ENCODE data around the gene ZNF678. TPM values are rescaled to one million over a fixed set of nuclear protein-coding genes. Genes with fewer than 3 reads are reported as not detected.

Gene ZNF678
- total RNA-seq, 2 donors from 2014 or later, result 7.1 to 10.6 TPM

GRCh38 chr1:227543283-227544066, 19.9 kb upstream of the ZNF678 start:
- Histone ChIP-seq H3K4me1 (ENCODE audit: control insufficient read depth in 1 of 2, low read depth in 2 of 2) (peaks cover 0 to 15% of the 10 kb centered on the region in 2 donors), H3K27me3 (replicated peaks; ENCODE audit: insufficient read depth) (no peaks in the 10 kb centered on the region), H3K27ac (no peak overlapping the region), H3K36me3 (no peaks in the 10 kb centered on the region), H3K4me3 (no peak overlapping the region), H3K9me3 (no peaks in the 10 kb centered on the region)
- ATAC-seq (ENCODE audit: insufficient number of reproducible peaks, low FRiP score, low read depth) (no peak), DNase-seq (ENCODE audit: low spot score) (no peak)
- TF ChIP-seq, protein P1, sequence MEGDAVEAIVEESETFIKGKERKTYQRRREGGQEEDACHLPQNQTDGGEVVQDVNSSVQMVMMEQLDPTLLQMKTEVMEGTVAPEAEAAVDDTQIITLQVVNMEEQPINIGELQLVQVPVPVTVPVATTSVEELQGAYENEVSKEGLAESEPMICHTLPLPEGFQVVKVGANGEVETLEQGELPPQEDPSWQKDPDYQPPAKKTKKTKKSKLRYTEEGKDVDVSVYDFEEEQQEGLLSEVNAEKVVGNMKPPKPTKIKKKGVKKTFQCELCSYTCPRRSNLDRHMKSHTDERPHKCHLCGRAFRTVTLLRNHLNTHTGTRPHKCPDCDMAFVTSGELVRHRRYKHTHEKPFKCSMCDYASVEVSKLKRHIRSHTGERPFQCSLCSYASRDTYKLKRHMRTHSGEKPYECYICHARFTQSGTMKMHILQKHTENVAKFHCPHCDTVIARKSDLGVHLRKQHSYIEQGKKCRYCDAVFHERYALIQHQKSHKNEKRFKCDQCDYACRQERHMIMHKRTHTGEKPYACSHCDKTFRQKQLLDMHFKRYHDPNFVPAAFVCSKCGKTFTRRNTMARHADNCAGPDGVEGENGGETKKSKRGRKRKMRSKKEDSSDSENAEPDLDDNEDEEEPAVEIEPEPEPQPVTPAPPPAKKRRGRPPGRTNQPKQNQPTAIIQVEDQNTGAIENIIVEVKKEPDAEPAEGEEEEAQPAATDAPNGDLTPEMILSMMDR (IDR thresholded peaks at IDR 0.05), result no peak

DNA sequence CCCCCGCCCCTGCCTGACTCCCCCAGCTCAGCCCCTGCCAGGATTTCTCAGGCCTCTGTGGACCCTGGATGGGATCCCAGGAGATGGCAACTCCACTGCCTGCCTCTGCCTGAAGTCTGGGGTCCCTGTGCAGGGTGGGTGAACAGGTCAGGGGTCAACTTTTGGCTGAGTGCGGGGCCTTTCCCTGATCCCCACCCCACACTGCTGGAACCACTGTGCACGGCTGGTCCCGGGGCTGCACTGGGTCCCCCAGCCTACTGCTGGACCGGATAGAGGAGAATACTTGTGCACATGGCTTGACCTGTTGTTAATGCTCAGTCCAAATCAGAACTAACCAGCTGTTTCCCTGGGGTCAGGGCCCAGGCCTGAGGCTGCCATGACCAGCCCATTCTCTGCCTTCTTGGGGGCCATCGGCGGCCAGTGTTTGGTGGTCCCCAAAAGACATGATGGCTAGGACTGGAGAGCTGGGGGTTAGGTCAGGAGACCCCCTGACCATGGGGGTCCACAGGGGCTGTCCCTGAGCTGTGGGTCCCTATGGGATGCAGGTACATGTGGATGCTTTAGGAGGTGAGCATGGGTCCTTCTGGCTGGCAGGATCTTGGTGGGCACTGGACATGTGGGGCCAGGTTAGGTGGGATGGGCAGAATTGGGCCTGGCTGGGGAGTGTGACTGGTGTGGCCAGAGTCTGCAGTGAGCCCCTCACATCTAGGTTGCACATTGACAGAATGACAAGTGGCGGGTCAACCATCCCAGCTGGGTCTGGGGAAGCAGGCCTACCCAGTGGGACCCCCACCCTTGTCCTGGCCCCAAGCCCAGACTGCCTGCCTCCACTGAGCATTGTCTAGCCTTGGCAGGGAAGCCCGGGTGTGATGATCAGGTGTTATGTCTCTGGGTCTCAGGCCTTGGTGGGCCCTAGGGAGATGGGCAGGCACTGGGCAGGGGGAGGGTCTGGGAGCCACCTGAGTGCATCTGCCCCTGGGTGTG, 19.0 kb upstream of the ZNF678 start:
- TF ChIP-seq, protein P1 (IDR thresholded peaks at IDR 0.05), result no peak
- ATAC-seq (ENCODE audit: insufficient number of reproducible peaks, low FRiP score, low read depth), result no peak
- DNase-seq (ENCODE audit: low spot score), result no peak

GRCh38 chr1:227545361-227545760, 18.0 kb upstream of the ZNF678 start:
- Histone ChIP-seq H3K4me3 (no peak overlapping the region), H3K27me3 (replicated peaks; ENCODE audit: insufficient read depth) (no peaks in the 10 kb centered on the region), H3K36me3 (no peaks in the 10 kb centered on the region), H3K9me3 (no peaks in the 10 kb centered on the region), H3K27ac (no peak overlapping the region), H3K4me1 (ENCODE audit: control insufficient read depth in 1 of 2, low read depth in 2 of 2) (peaks cover 0 to 15% of the 10 kb centered on the region in 2 donors)
- no peak for ATAC-seq (ENCODE audit: insufficient number of reproducible peaks, low FRiP score, low read depth)
- TF ChIP-seq, protein P1 (IDR thresholded peaks at IDR 0.05), result no peak
- no peak for DNase-seq (ENCODE audit: low spot score)

More for the DNA sequence above, 19.0 kb upstream of the ZNF678 start:
- Histone ChIP-seq H3K27me3 (replicated peaks; ENCODE audit: insufficient read depth) (no peaks in the 10 kb centered on the region), H3K27ac (no peak overlapping the region), H3K4me1 (ENCODE audit: control insufficient read depth in 1 of 2, low read depth in 2 of 2) (peaks cover 0 to 15% of the 10 kb centered on the region in 2 donors), H3K9me3 (no peaks in the 10 kb centered on the region), H3K4me3 (no peak overlapping the region), H3K36me3 (no peaks in the 10 kb centered on the region)

- H3K36me3 ChIP-seq, result no peaks in the 10 kb centered on the region
- no peaks in the 10 kb centered on the region for H3K9me3 ChIP-seq
- TF ChIP-seq, protein P1 (IDR thresholded peaks at IDR 0.05), result no peak
- no peak for ATAC-seq (ENCODE audit: insufficient number of reproducible peaks, low FRiP score, low read depth)
- no peak overlapping the region for H3K4me3 ChIP-seq
- no peak overlapping the region for H3K27ac ChIP-seq
- H3K4me1 ChIP-seq (ENCODE audit: control insufficient read depth in 1 of 2, low read depth in 2 of 2), result peaks cover 0 to 15% of the 10 kb centered on the region in 2 donors
- no peaks in the 10 kb centered on the region for H3K27me3 ChIP-seq (replicated peaks; ENCODE audit: insufficient read depth)
- DNase-seq (ENCODE audit: low spot score), result no peak
These were observed 17.3 kb upstream of the ZNF678 start for GRCh38 chr1:227546059-227546458.
